NCI-H2171 treated with DMSO at 0.1 percent for 48 hours (cell line): ENCODE measurements around the gene GPBAR1.
"Not testable (repeated sequence)": the region's sequence is repeated elsewhere in the genome, so short reads cannot be mapped to it uniquely, and the experiment has no call there.

ENCODE experiments used
- DNase-seq: peaks from one replicate; lab custom pipeline; 2025; lab: John Stamatoyannopoulos, UW

GPBAR1 gene

GRCh38 chr2:218267259-218267658 lies 6.4 kb downstream of the GPBAR1 start:
- DNase-seq = no peak

DNA sequence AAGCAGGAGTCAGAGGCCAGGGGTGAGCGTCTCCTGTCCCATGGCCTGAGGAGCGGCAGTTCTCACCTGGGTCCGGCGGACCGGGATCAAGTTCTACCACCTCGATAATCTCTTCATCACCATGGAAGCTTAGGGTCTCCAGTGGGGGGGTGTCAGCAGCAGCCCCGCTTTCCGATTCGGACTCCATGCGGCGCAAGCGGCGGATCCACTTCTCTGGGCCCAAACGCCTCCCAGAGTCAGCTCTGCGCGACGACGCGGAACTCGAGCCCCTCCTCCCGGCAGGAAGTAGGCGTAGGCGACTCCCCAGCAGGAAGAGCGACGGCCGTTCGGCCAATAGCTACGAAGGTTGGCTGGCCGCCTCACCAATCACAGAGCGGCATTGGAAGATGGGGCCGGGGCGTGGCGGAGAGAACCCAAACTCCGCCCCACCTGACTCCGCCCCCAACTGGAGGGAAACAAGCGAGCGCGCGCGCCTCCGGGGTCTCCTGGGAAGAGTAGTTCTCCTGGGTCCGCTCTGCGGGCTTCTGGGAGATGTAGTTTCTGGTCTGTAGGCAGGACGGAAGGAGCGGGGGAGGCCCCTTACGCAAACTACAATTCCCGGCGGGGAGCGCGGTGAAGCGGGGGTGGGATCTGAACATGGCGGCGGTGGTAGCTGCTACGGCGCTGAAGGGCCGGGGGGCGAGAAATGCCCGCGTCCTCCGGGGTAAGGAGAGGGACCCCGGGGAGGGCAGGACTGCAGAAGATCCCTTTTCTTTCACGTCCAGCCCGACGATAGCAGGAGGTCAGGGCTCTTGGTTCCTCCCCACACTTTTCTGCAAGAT lies 9.3 kb downstream of the GPBAR1 start, which contains the start of the genes AAMP and PNKD:
AAMP (minus strand) TSS at position 238 of the 821 bp plus-strand sequence; CDS start at position 187, 51 bp downstream.
PNKD (plus strand) TSS at position 620 of the 821 bp plus-strand sequence; CDS start at position 637, 17 bp downstream.
- peak; percentile 99 for DNase-seq

DNA sequence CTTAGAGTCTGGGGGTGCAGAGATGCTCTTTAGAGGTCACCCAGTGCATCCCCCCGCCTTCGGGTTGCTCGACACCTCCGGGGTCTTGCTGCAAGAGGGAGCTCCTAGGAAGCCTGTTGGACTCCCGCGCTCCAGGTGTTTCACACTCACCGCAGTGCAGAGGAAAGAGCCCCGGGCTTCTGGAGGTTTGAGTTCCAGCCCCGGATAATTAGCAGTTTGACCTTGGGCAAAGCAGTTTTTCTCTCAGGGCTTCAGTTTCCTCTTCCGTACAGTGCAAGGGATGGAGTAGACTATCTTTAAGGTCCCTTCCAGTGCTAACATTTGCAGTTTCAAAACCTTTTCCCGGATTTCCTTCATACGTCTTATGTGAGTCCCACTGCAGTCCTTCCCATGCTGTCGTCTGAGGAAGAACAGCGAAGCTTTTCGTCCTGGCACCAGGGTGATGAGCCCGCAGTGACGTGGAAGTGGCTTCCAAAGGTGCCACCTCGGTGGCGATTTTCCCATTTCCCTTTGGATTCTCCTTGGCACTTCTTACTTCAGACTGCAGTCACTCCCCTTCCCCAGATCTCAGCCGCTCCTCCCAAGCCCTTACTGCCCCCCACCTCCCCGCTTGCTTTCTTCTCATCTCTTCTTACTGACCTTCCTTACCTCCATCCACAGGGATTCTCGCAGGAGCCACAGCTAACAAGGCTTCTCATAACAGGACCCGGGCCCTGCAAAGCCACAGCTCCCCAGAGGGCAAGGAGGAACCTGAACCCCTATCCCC lies 10.1 kb downstream of the GPBAR1 start:
- no peak for DNase-seq

- DNase-seq = no peak
Measured at GRCh38 chr2:218271487-218271797, 10.6 kb downstream of the GPBAR1 start.

- no peak for DNase-seq
Measured at GRCh38 chr2:218271865-218272530, 11.2 kb downstream of the GPBAR1 start.

GRCh38 chr2:218272531-218273212 lies 11.9 kb downstream of the GPBAR1 start:
- DNase-seq = peak; percentile 80

GRCh38 chr2:218273214-218273907 lies 12.5 kb downstream of the GPBAR1 start:
- not testable (repeated sequence) for DNase-seq

DNA sequence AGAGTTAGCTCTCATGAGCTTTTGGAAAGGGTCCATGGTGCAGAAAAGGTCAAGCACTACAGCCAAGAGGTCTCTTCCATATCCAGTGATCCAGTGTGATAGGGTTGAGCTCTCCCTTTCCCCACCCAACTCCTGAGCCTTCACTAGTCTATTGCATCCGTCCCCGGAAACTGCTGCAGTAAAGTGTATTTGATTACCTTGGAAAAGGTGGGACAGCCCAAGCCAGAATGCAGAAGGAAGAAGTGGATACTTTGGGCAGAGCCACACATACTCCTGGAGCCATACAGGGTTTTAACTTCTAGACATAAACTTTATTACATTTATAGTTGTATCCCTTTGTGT lies 13.1 kb downstream of the GPBAR1 start:
- DNase-seq = no peak

DNA sequence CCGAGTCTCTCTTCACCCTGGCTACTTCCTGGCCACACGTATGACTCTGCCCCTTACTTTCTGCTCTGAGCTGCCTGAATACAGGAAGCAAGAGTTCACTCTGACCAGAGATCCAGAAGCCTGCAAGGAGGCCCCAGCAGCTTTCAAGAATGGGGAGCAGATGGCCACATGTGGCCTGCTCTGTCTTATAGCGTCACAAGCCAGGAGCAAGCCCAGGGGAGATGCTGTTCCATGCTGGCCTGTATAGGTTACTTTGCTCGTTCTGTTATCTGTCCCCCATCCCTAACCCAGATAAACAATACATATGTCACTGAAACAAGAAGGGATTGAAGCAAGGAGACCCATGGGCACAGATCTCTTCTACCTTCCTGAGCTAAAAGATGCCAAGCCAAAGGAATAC lies 13.8 kb downstream of the GPBAR1 start:
- no peak for DNase-seq

GRCh38 chr2:218275371-218276072 lies 14.7 kb downstream of the GPBAR1 start:
- no peak for DNase-seq

DNA sequence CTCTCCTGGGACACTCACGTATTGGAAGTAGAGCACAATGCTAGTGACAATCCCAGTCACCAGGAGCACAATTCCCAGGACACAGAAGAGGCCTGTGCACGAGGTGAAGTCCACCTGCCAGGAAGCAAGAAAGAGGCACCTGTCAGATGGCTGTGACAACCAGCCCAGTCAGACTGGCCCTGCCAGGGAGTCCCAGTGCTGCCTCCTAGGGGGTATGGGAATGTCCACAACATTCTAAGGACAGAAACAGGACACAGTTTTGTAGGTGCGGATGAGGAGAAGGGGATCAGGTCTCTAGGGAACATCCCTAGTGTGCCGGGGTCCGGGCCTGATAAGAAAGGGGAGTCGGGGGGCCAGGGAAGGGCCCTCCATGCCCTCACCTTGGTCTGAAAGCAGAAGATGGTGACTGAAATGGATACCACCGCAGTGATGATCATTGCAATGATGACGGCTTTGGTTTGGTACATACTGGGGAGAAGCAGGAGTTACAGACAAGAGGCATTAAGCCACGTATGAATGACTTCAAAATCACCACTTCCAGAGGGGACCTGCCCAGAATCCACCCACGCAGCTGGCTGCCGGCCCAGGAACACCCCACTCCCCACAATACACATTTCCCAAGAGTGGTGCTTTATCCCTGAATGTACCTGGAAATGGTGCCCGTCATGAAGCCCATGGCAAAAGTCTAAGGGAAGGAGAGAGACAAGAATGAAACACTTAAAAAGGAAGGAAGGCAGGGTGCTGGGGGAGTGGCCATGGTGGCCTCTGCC lies 16.4 kb downstream of the GPBAR1 start:
- no peak for DNase-seq

- DNase-seq = no peak
Measured at GRCh38 chr2:218277921-218278320, 17.1 kb downstream of the GPBAR1 start.

- DNase-seq = no peak
Measured at GRCh38 chr2:218278531-218279360, 17.9 kb downstream of the GPBAR1 start.

DNA sequence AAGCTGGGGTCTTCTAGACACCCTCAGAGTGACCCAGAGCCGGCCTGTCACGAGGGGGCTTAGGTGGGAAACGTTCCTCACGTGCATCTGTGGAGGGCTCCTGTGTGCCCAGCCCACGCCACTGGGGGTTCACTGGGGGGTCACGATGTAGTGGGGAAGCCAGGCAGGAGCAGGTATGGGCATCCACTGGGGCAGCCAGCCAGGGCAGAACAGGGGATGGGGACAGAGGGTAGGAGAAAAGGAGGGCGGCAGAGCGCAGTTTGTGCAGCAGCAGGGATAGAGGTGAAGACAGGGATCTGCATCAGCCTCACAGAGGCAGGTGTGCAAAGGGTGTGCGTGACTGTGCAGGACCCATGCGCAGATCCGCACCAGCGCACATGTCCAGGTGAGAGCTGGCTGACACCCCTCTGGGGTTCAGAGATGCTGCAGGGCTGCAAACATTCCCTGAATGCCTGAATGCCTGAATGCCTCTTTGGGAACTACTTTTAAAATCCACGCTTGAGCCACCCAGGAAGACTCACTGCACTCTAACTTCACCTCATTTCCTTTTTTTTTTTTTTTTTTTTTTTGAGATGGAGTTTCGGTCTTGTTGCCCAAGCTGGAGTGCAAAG lies 19.6 kb downstream of the GPBAR1 start:
- DNase-seq = no peak

- no peak for DNase-seq
Measured at GRCh38 chr2:218281449-218281848, 20.6 kb downstream of the GPBAR1 start.

DNA sequence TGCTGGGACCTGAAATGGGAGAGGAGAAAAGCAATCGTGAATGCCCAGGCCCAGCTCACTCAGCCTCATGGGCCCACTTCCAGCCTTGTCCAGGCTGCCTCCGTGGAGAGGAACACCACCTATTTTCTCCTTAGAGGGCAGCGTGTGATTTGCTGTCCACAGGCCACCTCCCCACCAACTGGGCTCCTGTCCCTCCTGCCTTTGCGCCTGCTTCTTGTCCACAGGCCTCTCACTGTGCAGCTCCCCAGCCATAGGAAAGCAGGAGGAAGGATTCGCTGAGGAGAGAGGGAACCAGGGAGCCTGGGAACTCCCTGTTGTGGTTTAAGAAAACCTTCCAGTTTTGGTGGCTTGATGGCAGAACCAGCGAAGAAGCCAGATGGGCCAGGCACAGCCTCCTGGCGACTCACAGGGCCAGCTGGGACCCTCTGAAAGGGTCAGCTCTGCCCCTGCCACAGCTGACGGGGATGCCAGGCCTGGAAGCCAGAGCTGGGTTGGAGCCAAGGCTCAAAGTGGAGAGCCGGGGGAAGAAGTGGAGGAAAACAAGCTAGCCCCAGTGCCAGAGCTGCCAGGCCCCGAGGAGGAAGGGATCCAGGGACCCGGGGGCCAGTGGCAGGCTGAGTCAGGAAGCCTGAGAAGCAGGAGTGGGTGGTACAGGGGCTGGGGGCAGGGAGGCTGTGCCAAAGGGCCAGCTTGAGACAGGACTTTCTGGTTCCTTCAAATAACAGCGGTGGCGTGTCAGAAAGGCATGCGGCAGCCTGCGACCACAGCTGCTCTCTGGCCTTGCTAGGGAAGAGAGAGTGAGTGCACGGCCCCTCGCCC lies 21.6 kb downstream of the GPBAR1 start:
- DNase-seq = peak; percentile 36

DNA sequence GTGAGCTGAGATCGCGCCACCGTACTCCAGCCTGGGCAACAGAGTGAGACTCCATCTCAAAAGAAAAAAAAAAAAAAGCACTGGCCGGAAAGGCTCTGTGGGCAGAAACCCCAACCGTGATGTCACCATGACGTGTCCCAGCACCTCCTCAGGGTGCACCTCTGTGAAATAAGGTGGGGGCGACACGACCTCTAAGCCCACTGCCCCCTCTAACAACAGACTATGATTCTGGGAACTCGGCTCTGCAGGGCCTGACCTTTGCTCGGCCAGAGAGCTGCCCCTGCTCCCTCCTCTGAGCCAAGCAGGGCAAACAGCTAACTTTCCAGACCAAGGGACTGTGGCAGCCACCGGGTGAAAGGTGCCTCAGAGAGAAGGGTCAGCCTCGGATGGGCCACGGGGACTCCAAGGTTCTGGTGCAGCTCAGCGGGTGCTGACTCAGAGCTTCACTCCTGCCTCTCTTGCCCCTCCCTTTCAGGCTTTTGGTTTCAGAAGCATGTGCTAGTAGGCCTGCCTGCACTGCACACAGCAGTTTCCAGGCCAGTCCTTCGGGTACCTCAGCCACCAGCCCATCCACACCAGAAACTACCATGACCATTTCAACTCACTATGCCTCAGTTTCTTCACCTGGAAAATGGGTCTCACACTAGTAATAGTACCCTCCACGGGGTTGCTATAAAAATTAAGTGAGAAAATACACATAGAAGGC lies 23.4 kb downstream of the GPBAR1 start:
- no peak for DNase-seq
